HG02981 (cell line): Measurements from ENCODE around the gene PPP4R2.
"Not testable (repeated sequence)": the region's sequence is repeated elsewhere in the genome, so short reads cannot be mapped to it uniquely, and the experiment has no call there.

Experiments
- ATAC-seq: cut with Tn5 transposase; IDR thresholded peaks from one replicate; pipeline ENCODE4 v1.9.1; 2021; ENCODE audit warnings: mild to moderate bottlenecking, moderate library complexity; ENCODE audit not compliant: unreplicated experiment

The PPP4R2 gene

DNA sequence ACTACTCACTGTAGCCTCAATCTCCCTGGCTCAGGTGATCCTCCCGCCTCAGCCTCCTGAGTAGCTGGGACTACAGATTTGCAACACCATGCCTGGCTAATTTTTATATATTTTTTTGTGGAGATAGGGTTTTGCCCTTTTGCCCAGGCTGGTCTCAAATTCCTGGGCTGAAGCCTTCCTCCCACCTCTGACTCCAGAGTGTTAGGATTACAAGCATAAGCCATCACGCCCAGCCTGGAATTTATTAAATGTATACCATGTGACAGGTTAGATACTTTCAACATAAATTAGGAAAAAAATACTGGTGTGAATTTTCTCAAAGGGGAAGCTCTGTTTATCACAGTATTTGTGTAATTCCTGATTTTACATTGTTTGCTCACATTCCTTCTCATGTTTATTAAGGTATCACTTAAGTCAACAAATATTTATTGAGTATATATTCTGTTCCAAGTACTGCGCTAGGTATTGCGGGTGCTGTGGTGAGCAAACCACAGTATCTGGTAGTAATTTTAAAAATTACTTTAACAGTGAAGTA lies 24.8 kb downstream of the PPP4R2 start:
- ATAC-seq, result no peak

GRCh38 chr3:73024836-73025235 lies 28.2 kb downstream of the PPP4R2 start:
- no peak for ATAC-seq

- no peak for ATAC-seq
Measured at GRCh38 chr3:73026111-73026759, 29.6 kb downstream of the PPP4R2 start.

DNA sequence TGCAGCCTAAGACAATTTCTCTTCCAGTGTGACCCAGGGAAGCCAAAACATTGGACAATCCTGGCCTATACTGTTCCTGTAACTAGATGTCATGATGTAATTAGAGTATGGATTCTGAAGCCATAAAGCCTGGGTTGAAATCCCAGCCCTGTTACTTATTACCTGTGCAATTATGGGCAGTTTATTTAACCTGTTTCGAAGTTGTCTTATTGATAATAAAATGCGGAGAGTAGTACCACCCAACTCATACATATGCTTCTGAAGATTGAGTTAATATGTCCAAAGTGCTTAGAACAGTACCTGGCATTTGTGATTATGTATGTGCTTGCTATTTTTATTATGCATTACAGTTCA lies 30.1 kb downstream of the PPP4R2 start:
- ATAC-seq, result no peak

DNA sequence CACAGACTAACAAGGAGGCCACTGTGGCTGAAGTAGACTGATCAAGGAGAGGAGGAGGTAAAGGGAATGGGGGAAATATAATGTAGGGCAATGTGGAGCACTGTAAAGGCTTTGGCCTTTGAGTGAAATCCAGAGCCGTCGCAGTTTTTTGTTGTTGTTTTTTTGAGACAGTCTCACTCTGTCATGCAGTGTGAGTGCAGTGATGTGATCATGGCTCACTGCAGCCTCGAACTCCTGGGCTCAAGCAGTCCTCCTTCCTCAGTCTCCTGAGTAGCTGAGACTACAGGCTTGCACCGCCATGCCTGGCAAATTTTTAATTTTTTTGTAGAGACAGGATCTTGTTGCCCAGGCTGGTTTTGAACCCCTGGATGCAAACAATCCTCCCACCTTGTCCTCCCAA lies 32.2 kb downstream of the PPP4R2 start:
- ATAC-seq, result no peak

GRCh38 chr3:73029321-73029796 lies 32.7 kb downstream of the PPP4R2 start:
- ATAC-seq, result no peak

DNA sequence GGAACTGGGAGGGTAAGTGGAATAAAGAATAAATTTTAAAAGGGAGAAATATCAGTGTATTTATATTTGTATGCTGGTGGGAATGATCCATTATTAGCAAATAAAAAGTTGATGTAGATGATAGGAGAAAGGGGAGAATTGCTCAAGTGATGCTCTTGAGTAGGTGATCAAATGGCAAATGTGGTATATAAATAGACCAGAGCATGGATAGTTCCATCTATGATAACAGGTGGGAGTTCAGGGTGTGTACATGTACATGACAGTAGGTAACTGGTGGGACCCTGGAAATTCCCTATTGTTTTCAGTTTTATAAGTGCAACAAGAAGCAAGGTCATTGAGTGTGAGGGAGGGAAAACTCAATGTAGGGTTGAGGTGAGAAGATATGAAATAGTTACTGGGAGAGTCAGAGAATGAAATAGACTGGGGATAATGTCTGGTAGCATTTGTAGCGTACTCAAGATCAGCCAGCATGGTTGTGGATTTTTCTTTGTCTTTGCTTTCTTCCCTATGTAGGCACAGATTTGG lies 33.5 kb downstream of the PPP4R2 start:
- no peak for ATAC-seq

DNA sequence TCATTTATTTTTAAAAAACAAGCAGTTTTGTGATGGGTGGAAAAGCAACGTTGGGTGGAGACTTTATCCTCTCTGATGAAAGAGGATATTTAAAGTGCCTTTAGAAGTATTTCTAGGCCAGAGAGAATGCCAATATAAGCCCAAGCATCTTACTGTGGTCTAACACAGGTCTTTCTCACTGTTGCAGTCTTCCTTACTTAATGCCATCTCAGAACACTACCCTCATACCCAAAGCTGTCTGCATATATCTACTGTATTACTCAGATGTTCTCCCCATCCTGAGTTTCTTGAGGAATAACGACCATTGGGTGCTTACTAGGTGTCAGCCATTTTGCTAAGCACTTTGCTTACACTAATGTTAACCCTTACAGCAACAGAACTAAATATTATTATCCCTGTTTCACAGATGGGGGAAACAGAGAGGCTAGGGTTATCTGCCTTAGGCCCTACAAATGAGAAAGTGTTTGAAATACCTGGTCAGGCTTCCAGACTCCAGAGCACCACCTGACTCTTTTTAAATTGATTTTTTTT lies 35.0 kb downstream of the PPP4R2 start:
- ATAC-seq, result no peak

DNA sequence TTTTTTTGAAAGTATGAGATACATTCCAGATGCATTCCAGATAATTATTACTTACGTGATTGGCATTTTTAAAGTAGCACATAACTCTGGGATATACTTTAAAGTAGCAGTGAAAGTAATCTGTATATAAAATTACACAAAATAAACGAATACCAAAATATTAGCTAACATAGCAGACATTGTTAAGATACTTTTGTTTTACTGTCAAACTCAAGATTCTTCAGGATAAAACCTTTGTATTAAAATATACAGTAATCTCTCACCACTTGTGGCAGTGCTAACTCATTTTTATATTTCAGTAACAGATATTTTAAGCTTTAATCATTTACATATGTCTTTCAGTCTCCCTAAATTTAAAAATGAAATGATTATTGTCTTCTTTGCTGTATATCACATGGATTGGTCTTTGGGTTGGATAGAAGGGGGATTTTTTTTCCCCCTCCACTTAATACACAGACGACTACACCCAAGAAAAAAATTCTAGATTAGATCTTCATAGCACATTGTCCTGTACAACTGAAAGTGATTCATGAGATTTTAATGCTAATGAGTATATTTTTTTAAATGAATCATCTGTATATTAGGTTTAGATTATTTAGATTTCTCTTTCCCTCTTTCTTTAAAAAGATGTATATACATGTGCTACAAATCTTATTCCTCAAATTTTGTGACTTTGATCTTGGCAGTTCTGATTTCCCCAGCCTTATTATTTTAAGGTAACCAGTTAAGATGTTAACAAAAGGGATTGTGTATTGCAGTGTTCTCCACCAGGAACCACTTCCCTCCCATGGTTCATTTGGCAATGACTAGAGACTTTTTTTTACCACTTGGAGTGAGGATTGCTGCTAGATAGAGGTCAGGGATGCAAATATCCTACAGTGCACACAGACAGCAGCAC lies 40.3 kb downstream of the PPP4R2 start:
- no peak for ATAC-seq

DNA sequence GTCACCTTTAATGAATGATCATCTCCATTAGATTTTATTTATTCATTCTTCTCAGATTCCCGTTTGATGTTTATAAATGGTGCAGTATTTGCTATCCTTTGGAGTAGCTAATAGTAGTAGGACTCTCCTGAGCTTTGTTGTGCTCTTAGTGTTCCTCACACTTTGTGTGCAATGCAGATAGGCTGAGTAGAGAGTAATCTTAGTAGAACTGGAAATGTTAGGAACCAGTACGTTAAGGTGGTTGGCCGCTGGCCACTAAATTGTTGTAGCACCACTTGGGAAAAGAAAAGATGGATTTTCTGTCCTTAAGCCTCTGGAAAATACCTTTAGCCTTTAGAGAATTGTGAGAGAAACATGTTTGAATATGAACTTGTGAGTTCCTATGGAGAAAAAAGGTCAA lies 44.9 kb downstream of the PPP4R2 start:
- no peak for ATAC-seq

DNA sequence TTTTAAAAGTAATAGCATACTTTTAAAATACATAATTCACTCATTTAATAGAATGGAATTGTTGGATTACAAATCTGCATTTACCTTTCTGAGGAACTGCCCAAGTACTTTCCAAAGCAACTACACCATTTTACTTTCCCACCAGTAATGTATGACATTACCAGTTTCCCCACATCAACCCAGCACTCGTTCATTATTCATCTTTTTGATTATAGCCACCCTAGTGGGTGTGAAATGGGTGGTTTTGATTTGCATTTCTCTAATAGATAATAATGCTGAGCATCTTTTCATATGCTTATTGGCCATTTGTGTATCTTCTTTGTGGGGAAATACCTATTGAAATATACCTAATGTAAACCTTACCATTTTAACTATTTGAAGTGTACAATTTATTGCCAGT lies 46.8 kb downstream of the PPP4R2 start:
- ATAC-seq, result no peak

DNA sequence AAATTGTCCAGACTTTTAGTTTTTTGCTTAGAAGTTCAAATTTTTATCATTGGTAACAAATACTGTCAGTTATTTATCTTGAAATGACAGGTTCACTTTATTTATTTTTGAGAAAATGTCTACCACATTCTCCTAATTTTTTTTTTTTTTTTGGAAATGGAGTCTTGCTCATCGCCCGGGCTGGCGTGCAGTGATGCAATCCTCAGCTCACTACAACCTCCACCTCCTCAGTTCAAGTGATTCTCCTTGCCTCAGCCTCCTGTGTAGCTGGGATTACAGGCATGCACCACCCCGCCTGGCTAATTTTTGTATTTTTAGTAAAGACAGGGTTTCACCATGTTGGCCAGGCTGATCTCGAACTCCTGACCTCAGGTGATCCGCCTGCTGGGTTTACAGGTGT lies 48.8 kb downstream of the PPP4R2 start:
- ATAC-seq, result no peak

GRCh38 chr3:73046195-73046594 lies 49.6 kb downstream of the PPP4R2 start:
- ATAC-seq, result no peak

DNA sequence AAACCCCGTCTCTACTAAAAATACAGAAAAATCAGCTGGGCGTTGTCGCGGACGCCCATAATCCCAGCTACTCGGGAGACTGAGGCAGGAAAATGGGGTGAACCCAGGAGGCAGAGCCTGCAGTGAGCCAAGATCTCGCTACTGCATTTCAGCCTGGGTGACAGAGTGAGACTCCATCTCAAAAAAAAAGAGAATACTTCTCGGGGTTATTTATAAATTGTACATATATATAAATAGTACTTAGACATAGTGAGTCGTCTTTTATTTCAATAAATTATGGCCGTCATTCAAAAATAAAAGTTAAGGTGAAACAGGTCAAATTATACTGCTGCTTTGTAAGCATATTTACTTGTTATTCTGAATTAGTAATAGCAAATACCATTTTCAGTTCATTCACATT lies 52.7 kb downstream of the PPP4R2 start:
- ATAC-seq, result no peak

- ATAC-seq, result no peak
Measured at GRCh38 chr3:73052857-73053256, 56.2 kb downstream of the PPP4R2 start.

DNA sequence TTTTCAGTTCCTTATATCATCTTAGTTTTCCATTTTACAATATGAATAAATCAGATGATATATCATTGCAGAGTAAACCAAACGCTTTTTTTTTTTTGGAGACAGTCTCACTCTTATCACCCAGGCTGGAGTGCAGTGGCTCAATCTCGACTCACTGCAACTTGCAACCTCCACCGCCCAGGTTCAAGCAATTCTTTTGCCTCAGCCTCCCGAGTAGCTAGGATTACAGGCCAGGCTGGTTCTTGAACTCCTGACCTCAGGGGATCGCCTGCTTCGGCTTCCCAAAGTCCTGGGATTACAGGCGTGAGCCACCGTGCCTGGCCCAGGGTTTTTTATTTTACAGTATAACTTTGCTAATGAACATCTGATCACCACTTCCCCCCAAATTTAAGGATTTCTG lies 59.0 kb downstream of the PPP4R2 start:
- ATAC-seq, result no peak

DNA sequence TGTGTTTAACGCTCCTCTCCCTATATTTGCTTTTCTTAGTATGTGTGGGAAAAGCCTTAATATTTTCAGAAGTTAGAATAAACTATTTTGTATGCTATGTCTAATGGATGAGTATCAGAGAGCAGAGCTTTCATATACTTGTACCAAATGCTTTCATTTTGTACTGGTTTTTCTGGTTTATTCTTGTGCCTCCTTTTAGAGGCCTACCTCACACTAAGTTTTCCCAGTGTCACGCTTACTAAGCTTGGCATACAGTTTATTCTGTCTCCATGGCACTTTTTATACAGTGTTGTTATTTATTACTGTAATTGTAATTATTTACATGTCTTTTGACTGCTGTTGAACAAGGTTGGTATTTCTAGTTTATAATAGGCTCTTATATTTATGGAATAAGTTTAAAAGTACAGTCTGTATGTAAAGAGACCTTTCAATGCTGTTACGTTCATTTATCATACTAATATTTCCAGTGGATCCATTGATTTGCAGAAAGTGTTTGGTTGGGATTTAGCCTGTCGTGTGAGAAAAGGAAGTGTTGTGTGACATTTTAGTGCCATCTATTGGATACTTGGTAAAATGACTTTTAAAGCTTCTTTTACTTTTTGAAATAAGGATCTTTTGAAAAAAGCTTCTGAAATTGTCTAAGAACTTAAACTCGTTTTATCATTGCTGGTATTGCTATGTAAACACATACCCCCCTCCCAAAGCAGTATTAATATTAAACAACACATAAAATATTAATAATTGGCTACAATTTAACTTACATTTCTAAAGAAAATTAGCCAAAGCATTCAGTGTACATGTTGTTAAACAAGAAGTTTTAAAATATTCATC lies 59.6 kb downstream of the PPP4R2 start:
- no peak for ATAC-seq

- no peak for ATAC-seq
Measured at GRCh38 chr3:73056845-73057150, 60.2 kb downstream of the PPP4R2 start.

- ATAC-seq, result no peak
Measured at GRCh38 chr3:73060302-73060723, 63.7 kb downstream of the PPP4R2 start.

GRCh38 chr3:73061416-73061815 lies 64.8 kb downstream of the PPP4R2 start, which contains the start of gene EBLN2:
EBLN2 (plus strand) TSS chr3:73061659; CDS start chr3:73062082, 423 bp downstream.
- ATAC-seq, result no peak

DNA sequence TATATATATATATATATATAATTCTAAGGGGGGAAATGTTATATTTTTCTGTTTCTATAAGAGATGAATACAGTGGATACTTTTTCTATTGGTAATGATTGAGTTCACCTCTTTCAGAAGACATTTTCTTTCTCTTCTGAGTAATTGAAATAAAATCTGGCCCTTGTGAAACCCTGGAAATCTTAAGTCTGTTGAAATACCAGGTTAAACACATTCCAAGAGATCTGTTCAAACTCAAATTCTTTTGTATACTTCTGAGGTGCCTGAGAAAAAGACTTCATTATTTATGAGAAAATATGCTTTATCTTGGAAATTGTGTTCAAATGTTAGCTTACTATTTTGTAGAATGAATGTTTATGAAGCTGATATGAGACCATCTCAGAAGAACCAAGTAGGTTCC lies 69.6 kb downstream of the PPP4R2 start:
- not testable (repeated sequence) for ATAC-seq
